Skeletal muscle cell (primary cell): Measurements from ENCODE around the gene CCBE1.

Source experiments
- DNase-seq: peaks from one replicate; pipeline ENCODE4 v3.0.0-alpha.2; 2010; ENCODE audit warnings: low read depth
- H3K4me3 ChIP-seq: 2 replicates; pipeline ENCODE4 v1.5.1; 2011; ENCODE audit warnings: low read depth, mild to moderate bottlenecking, control low read depth, low read length, moderate library complexity

The CCBE1 gene

DNA sequence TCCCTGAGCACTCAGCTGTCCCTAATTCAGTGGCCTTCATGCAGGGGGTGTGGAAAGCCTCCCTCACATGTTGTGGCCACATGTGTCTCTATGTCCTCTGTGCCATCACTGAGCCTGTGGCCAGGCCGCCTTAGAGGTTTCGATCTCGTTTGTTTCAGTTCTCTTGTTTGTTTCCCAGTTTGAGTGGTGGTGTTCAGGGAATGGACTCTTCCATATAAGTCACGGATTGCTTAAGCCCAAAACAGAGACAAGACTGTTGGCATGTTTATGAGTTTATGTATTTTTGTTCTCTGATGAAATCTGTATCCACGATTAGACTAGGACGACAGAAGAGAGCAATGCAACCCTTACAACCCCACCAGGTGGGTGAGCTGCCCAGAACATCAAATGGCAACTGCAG lies 134.5 kb downstream of the CCBE1 start:
- no peak for DNase-seq
- H3K4me3 ChIP-seq, result no peak overlapping the region

DNA sequence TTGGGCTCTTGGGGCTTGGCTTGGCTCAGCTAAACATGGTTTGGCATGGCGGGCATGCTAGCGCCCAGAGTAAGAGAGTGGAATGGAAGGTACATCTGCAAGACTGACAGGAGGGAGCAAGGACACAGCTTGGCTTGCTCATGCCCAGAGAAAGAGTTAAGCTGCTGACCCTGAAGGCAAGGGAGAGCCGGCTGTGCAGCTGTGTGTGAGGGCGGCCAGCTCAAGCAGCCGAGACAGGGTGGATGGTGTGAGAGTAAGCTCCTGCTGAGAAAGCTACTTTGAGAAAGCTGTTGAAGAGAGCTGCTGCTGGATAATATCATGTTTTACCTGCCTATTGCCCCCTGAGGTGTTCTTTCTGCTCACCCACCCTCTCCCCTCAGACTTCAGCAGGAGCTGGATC lies 135.6 kb downstream of the CCBE1 start:
- DNase-seq, result no peak
- no peak overlapping the region for H3K4me3 ChIP-seq

DNA sequence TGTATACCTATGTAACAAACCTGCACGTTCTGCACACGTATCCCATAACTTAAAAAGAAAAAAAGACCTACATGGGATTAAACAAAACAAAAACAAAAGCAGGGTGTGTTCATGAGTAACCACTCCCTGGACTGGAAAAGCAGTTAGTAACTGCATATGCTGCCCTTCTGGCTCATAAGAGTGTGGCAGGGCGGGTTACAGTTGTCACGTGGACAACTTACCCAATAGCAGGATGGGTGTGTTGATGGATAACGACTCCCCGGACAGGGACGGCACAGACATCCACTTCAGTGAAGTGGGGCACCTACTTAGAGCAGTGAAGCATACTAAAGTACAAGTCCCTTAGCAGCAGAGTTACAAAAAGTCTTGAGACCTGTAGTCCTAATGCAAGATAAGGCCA lies 136.7 kb downstream of the CCBE1 start:
- no peak for DNase-seq
- H3K4me3 ChIP-seq, result no peak overlapping the region

DNA sequence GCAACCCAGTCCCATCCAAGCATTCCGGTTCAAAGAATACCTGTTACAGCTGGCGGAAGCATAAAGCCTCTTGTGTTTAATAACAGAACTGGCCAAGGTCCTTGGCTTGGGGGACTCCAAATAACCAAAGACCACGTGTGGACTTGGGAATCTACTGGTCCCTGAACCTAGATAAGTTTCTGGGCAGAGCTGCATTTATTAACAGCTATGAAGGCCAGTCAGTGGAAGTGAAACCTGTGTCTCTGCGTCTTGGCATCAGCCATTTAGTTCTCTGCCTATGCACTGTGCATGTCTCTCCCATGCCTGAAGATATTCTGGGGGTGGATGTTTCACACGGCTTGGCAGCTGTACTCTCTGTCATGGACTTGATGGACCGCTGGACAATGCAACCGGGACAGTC lies 137.7 kb downstream of the CCBE1 start:
- H3K4me3 ChIP-seq, result no peak overlapping the region
- DNase-seq, result no peak

DNA sequence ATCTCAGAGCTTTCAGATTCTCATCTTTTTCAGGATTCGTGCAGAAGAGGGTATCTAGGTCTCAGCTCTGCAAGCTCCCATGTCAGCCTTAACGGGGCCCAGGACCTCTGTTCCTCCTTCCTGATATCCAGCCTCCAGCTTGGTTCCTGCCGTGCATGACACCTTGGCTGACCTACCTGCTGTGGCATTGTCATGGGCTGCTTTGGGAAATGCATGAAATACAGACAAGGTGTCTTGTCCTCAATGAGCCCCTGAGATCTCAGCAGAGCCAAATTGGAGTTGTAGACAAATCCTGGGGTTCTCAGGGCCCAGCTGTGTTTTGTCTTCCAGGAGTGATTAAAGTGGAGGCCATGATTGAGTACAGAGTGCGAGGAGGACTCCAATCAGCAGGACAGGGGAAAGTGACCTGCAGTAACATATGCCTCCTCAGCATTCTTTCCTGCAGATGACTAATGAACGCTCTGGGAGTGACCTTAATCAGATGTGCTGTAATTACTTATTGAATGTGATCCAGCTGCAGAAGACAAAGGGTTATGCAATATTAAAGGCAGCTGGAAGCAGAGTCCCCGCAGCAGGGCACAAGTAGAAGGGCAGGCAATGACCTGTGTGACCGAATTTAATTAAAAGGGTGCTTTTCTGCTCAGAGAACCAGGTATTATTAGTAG lies 141.1 kb downstream of the CCBE1 start:
- no peak for DNase-seq
- H3K4me3 ChIP-seq, result no peak overlapping the region

DNA sequence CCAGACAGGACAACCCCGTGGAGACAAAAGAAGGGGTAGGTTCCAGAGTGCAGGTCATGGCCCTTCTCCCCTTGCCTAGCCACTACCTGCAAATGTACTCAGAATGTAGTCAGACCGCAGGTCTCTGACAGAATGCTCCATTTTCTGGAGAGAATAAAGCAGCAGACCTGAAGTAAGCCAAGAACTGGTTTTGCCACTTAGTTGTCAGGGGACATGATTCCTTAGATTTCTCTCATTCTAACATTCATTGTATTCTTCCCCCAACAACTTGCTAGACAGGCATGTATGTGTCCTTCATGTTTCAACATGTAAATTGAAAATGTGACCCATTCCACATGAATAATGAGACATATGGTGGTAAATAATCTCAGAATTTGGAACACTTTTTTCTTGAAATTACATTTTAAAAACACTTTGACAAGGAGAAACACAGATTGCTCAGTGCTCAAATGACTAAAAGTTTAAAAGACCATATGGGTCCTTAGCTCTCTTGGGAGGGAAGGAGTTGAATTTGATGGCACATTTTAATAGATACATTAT lies 142.4 kb downstream of the CCBE1 start:
- no peak for DNase-seq
- no peak overlapping the region for H3K4me3 ChIP-seq

DNA sequence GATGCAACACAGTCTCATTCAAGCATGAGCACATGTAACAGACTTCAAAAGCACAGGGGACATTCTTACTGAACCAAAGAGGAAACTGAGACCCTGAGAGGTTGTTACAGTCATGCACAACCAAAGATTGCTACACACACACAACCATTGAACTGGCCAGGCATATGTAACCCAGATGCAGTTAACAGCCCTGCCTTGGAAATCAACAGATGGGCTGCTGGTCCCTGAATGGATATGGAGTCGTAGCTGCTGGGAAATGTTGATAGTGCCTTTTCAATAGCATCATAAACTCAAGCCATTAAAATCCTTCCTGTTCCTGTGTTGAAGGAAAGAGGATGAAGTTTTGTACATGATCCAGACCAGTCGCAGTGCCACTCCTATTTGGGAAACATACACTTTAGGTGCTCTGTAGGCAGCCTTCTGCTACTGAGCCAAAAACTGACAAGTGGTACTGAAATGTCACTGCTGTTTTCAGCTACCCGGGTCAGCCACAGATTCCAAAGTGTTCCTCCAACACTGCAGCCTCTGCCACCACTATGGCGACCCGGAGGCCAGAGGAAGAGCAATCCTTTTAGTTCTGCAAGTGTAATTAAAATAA lies 143.9 kb downstream of the CCBE1 start:
- DNase-seq, result no peak
- no peak overlapping the region for H3K4me3 ChIP-seq

DNA sequence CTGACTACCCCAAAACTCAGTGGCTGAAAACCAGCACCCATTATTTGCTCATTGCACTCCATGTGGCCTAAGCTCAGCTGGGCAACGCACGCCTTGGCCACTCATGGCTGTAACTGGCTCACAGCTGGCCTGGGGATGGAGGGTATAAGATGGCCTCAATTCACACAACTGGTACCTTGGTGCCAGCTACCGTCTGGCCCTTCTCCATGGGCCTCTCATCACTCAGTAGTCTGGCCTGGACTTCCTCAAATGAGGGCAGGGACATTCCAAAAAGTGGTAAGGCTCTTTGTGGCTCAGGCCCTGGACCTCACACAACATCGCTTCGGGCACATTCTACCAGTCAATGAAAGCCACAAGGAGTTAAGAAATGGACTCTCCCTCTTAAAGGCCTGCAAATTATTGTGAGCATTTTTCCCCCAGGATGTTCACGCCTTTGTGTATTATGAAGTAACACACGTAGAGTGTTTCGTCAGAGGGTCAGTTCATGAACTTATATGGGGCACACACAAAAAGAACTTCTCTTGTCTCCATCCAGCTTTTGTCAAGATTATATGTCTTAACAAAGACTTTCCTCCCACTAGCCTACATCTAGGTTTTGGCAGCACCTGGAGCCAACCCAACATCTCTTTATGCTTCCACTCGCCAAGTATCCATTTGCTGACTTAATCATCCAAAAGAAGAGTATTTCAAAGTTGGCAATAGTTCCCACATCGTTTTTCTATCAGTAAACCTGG lies 145.2 kb downstream of the CCBE1 start:
- no peak for DNase-seq
- H3K4me3 ChIP-seq, result no peak overlapping the region

DNA sequence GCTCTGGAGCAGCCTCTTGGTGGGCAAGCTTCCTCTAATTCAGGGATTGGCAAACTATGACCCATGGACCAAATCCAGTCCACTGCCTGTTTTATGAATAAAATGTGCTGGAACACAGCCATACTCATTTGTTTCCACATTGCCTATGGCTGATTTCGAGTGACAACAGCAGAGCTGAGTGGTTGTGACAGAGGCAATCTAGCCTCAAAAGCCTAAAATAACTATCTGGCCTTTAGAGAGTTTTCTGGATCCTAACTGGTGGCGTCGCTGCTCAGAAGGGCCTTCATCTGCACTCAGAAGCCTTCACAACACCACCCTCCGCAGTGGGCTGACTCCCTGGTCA lies 147.1 kb downstream of the CCBE1 start:
- DNase-seq, result no peak
- H3K4me3 ChIP-seq, result no peak overlapping the region

DNA sequence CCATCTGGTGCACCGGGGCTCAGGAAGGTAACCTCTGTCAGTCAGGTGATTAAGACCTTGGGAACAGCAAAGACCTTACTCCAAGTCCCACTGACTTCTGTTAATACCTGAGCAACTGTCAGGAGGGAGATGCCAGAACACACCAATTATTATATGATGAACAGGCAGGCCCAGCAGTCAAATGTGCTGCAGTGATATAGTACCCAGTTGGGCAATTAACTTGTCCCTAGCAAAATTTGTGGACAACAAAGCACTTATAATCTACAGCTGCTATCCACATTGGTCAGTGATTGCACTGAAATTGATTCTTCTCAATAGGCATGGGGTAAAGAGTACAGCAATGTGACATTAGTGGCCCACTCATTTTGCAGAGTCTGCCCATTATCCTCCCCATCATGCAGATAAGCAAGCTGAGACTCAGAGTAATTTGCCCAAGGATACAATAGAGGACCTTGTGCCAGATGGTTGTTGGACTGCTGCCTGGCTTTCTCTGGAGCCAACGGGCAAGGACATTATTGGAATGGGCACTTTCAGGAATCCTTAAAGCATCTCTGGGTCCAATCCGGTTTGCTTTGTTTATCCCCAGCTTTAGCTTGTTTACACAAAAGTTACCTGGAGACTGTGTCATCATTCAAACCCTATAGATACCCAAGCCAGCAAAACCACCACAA lies 147.6 kb downstream of the CCBE1 start:
- no peak for DNase-seq
- H3K4me3 ChIP-seq, result no peak overlapping the region

DNA sequence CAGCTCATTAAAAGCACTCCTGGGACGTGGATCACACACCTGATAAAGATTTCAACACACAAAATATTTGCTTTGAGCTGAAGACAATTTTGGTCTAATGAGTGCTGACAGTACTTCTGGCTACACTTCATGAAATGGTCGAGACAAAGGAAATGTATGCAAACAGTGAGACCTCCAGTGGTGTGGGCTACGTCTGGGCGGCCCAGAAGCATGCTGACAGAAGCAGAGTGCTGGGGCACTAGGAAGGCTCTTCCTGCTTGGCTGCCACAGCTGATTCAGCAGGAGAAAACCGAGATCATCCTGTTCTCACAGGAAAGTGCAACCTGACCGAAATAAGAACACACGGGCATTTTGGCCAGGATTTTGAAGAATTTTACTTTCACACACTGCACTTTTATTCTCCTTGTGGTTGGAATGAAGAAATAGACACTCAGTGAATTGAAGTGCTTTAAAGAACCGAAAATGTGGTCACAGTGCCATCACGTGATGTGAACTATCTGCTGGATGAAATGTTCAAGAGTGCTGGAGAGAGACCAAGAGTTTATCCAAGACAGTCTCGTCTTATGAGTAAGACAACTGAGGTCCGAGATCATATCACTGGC lies 149.5 kb downstream of the CCBE1 start:
- peak overlapping the region; percentile 10 for H3K4me3 ChIP-seq
- DNase-seq, result peak; percentile 73

DNA sequence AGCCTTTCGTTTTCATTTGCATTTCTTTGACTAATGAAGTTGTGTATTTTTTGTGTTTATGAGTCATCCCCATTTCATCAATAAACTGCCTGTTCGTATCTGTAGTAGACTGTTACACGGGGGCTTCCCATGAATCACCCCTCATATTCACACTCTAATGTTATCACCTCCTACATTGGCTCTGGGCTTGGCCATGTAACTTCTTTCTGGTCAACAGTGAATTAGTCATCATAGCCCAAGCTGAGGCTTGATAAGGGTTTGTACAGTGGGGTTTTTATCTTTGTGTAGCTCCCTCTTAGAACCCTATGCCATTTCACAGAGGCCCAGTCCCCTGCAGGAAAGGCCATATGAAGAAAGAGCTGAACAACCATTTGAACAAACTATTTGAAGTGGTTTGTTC lies 151.0 kb downstream of the CCBE1 start:
- no peak overlapping the region for H3K4me3 ChIP-seq
- peak; percentile 55 for DNase-seq

DNA sequence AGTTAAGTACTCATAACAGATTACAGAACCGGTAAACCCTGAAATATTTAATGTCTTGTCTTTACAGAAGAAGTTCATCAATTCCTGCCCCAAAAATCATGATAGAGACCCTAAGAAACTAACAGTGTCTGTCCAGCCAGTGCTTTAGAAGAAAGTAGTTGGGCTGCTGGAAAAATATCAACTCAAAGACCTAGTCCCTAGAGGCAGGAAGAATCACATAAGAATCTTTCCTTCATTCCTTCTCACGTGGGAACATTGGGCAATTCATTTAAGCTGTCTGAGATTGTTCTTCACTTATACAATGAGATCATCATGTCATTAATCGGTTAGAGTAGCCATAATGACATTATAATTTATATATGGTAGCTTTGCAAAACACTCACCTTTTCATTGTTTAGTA lies 156.4 kb downstream of the CCBE1 start:
- no peak overlapping the region for H3K4me3 ChIP-seq
- DNase-seq, result peak; percentile 85

DNA sequence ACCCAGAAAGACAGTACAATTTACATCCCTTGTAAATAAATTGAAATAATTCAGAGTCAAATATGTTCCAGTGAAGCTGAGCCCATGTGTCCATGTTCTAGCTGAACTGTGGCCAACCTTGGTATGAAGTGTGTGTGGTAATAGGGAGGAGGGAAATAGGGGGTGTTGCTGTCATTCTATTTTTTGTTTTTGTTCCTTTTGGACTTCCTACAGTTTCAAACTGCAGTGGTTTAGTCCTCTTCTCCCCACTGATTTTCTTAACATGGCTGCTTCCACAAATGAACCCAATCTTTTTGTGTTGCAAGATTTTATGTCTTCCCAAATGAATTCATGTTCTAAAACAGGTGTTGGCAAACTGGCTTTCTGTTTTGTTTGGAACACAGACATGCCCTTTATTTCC lies 156.9 kb downstream of the CCBE1 start:
- no peak overlapping the region for H3K4me3 ChIP-seq
- DNase-seq, result no peak

DNA sequence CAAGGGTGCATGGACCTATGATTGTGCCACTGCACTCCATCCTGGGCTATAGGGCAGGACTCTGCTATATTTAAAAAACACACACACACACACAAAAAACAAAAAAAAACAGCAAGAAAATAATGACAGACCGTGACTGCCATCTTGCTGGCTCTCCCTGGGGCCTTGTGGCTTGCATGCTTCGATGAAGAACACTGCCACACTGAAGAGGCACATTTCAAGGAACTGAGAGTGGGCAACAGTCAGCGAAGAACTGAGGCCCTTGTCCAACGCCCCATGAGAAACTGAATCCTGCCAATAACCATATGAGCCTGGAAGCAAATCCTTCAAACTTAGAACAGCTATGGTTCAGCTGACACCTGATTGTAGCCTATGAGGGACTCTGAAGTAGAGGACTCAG lies 158.1 kb downstream of the CCBE1 start:
- DNase-seq, result no peak
- H3K4me3 ChIP-seq, result no peak overlapping the region

DNA sequence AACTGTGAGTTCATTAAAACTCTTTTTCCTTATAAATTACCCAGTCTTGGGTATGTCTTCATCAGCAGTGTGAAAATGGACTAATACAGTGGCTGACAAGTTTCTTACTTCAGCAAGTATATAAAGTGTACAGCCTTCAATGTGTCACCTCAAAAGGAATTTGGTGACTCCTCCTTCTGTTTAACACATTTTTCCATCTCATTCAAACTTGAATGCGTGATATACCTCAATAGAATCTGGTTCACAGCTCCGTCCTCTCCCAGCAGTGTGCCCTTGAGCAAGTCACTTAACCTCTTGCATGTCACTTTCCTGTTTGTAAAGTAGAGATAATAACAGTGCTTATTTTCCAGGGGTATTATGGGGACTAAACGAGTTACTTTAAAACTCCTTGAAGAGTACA lies 159.6 kb downstream of the CCBE1 start:
- H3K4me3 ChIP-seq, result no peak overlapping the region
- no peak for DNase-seq

DNA sequence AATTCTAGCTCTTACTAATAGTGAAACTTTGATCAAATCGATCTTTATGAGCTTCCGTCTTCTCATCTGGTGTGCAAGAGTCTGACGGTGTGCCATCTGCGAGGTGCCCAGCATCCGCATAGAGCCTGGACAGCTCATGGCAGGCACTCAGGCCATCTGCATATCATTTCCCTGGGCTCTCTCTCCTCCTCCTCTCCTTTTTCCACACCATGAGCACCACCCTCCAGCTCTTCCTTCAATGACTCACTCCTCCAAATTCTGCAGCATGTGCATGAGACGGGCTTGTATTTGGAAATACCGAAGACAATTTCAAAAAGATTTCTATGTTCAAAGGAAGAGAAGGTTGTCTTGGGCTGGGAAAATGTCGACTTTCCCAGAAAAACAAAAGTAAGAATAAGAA lies 161.1 kb downstream of the CCBE1 start:
- no peak overlapping the region for H3K4me3 ChIP-seq
- no peak for DNase-seq

DNA sequence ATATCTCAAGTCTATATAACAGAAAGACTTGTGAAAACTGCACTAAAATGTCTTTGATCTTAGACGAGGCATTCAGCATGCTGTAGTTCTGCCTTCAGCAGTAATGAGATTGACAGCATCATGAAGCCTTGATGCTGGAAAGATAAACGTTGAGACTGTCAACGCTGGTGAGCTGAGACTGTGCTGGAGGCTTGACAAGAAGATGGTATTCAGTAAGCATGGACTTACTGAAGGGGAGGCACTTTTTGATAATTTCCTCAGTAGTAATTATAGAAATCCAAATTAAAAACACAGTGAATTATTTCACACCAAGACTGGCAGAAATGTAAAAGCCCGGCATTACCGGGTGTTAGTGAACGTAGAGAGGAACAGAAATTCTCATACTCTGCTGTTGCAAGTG lies 162.2 kb downstream of the CCBE1 start:
- DNase-seq, result no peak
- no peak overlapping the region for H3K4me3 ChIP-seq

DNA sequence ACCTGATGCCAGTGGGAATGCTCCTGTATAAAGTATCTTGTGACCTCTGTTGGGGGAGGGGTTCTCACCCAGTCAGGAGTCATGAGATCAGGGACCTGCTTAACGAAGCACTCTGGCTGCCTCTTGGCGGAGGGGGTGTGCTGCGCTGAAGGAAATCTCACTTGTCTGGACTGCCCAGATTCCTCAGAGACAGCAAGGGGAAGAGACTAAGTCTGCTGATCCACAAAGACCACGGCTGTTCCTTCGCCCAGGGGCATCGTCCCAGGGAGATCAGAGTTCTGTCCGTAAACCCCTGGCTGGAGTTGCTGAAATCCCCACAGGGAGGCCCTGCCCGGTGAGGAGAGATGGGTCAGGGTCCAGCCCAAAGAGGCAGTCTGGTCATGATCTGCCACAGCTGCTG lies 168.4 kb downstream of the CCBE1 start:
- H3K4me3 ChIP-seq, result no peak overlapping the region
- no peak for DNase-seq
